ENCODE results near the gene FUT3.
A peak's percentile ranks its signal among the peaks of the same experiment; 100 is the strongest.
"Not testable (repeated sequence)": the region's sequence is repeated elsewhere in the genome, so short reads cannot be mapped to it uniquely, and the experiment has no call there.

Gene FUT3

DNA sequence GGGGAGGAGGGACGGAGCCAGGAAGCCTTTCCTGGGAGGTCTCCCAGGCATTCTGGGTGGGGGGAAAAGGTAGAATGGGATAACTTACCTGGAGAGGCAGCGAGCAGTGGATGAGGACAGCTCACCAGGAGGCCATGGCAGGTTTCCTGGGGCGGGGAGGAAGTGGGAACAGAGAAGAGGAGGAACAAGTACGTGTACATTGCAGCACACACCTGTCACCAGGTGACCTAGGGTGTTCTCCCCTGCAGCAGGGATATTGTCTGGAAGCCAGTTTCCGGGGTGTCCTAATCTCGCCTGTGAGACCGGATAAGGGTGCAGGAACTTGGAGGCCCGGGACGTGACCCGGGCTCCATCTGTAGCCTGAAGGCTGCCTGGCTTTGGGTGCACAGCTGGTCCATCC lies at the start of gene FUT3:
Gene FUT3, minus strand, starts transcription at position 148 of the 400 bp plus-strand sequence.
- no peak for DNase-seq (ENCODE audit: low spot score)

GRCh38 chr19:5900976-5901375 lies 49.7 kb upstream of the FUT3 start:
- no peak for DNase-seq (ENCODE audit: low spot score)

- no peak for DNase-seq (ENCODE audit: low spot score)
Observed at GRCh38 chr19:5899728-5900526, 48.7 kb upstream of the FUT3 start.

DNA sequence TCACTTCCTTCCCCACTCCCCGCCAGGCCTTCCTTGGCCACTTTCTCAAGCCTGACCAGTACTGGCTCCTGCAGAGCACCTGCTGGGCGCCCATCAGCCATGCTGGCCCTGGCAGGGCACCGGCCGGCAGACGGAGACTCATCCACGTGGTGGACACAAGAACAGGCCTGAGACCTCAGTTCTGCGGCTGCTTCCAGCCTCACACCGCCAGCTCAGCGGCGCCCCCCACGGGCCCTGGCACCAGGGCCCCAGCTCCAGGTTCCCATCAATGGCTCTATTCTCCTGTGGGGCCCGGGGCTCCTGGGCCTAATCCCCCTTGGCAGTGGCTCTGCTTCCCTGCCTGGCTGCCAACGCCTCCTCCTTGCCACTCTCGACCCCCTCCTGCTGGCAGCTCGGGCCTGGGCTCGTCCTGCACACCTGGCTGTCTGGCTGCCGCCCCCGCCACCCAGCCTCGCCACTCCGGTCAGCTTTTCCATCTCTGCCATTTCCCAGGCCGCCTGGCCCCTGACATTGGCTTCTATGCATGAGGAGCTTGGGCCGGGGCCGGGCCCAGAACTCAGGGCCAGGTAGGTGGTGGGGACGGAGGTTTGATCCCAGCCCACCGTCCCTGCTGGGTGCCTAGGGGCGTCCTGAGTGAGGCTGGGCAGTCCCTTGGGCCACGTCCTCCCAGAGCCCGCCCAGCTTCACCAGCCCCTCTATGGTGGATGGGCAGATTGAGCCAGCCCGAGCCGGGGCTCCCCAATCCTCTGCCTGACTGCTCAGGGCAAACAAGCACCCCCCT lies 46.1 kb upstream of the FUT3 start:
- no peak for DNase-seq (ENCODE audit: low spot score)

- DNase-seq (ENCODE audit: low spot score): no peak
Observed at GRCh38 chr19:5896365-5897076, 45.3 kb upstream of the FUT3 start.

- DNase-seq (ENCODE audit: low spot score): no peak
Observed at GRCh38 chr19:5895890-5896289, 44.6 kb upstream of the FUT3 start.

DNA sequence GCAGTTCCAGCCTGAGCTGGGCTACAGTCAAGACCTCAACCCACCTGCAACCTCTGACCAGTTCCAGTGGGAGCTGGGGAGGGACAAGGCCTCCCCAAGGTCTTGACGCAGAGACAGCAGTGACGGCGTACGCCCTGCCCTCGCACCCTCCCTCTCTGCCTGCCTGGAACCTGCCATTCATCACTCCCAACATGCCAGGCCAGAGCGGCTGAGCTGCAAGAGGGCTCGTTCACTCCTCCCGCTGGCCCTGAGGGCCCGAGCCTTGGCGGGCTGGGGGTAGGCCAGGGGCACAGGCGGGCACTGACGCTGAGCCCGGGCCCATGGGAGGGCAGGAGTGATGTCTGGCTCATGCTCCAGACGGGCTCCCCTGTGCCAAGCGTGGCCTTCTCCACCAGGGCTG lies 44.2 kb upstream of the FUT3 start:
- DNase-seq (ENCODE audit: low spot score): no peak

- DNase-seq (ENCODE audit: low spot score): no peak
Observed at GRCh38 chr19:5894704-5895349, 43.6 kb upstream of the FUT3 start.

DNA sequence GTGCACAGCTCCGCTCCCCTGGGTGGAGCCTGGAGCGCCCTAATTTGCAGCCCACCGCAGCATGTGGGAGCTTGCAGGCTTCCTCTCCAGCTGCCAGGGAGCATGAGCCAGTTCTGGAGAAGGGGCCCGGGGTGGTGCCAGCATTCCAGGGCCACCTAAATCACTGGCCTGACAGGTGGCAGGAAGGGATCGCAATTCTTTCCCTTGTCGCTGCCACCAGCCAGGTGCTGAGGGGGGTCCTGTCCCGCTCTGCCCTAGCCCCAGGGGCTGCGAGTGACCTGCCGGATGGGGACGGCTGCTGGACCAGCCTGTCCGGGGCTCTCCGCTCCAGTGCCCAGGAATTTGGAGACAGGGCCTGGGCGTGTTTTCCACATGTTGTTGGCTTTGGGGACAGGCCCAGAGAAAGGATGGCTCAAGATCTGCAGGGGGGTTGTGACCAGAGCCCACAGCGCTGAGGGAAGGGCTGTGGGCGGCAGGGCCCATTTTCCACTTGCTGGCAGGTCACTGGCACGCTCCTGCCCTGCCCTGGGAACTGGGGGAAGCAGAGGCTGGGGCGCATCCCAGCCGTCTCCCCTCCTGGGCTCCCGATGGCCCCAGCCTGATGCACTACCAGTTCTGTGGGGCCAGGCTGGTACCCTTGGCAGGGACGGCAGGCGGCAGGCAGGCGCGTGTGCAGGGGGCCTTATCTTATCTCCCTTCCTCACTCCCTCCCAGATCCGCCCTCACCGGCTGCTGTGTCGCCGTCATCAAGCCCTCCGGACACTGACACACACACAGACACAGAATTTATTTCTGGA lies 42.9 kb upstream of the FUT3 start:
- DNase-seq (ENCODE audit: low spot score): no peak

DNA sequence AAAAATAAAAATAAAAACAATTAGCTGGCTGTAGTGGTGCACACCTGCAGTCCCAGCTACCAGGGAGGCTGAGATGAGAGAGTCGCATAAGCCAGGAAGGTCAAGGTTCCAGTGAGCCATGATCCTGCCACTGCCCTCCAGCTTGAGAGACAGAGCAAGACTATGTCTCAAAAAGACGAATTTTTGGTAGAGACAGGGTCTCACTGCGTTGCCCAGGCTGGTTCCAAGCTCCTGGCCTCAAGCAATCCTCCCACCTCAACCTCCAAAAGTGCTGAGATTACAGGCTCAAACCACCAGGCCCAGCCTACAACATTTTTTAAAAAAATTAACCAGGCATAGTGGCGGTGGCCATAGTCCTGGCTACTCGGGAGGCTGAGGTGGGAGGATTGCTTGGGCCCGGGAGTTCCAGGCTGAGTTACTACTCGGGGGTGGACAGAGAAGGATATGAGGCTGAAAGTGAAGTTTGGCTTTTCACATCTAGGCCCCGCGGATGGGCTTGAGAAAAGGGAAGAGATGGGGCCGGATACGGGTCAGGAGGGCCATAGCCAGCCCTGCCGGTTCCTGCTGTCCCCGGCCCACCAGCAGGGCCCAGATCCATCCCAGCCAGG lies 42.2 kb upstream of the FUT3 start:
- no peak for DNase-seq (ENCODE audit: low spot score)

- no peak for DNase-seq (ENCODE audit: low spot score)
Observed at GRCh38 chr19:5892772-5893275, 41.6 kb upstream of the FUT3 start.

DNA sequence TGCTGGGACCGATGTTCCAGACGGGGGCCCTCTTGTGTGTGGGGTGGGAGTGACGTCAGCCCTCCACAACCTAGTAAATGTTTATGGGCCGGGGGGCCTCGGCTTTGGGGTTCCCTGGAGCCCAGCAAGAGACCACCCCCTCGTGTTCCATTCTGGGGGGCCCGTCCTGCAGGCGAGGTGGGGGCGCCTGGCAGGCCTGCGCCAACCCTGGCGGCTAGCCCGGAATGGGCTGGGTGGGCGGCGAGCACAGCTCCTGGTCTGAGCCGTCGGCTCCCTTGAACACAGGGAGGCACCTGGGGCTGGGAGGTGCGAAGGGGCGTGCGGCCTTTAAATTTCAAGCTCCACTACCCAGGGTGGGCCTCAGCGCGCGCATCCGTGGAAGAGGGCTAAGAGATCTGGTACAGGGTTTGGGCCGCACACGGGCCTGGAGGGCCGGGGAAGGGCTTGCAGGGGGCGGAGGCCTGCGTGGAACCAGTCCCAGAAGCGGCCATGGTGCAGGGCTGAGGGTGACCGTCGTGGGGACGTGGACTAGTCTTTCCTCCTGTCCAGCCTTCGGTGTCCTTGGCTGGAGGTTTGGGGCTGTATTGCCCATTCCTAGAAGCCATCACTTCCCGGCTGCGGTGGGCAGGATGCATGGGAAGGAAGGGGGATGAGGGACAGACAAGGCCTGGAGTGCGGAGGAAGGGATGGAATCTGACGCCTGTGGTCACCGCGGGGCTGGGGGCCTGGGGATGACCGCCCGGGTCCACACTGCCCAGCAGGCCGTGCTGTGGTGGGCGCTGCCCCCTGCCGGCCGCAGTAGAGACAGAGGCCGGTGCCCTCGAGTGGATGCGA lies 40.9 kb upstream of the FUT3 start:
- peak; percentile 80 for DNase-seq (ENCODE audit: low spot score)

- DNase-seq (ENCODE audit: low spot score): peak; percentile 46
Observed at GRCh38 chr19:5891572-5891937, 40.3 kb upstream of the FUT3 start.

DNA sequence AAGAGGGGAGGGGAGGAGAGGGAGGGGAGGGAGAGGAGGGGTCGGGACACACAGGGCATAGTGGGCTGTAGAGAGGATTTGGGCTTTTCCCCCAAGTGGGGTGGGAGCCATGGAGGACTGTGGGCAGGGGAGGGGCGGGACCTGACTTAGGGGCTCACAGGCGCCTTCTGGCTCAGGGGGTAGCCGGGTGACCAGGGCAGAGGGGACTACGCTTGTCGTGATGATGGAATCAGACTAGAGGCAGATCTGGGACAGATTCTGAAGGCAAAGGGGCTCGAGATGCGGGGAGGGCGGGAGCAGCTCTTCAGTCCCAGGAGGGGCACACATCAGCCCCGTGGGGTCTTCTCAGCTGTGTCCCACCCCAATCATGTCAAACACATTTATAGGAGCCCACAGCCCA lies 38.9 kb upstream of the FUT3 start:
- DNase-seq (ENCODE audit: low spot score): peak; percentile 47

DNA sequence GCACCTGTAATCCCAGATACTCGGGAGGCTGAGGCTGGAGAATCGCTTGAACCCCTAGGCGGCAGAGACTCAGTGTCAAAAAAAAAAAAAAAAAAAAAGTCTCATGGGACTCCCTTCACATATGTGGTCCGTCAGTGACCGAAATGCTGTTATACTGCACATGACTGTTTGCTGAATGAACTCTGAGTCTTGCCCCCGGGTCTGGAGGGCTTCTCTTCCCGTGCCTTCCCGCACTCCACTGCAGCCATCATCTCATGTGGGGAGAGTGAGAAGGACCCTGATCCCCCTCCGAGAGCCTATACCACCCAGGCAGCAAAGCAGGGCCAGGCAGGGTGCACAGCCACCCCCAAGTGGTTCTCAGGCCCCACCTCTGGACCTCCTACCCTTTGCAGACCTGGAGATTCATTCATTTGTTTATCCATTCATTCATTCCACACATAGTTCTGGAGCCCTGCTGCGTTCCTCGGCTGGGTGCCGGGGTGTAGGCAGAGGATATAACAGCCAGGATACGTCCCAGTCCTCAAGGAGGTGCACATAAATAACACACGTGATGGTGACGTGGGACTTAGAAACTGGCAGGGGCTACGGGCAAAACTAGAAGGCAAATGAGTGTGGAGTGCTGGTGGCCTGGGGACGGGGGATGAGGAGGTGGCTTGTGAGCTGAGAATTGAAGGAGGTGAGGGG lies 38.2 kb upstream of the FUT3 start:
- no peak for DNase-seq (ENCODE audit: low spot score)

DNA sequence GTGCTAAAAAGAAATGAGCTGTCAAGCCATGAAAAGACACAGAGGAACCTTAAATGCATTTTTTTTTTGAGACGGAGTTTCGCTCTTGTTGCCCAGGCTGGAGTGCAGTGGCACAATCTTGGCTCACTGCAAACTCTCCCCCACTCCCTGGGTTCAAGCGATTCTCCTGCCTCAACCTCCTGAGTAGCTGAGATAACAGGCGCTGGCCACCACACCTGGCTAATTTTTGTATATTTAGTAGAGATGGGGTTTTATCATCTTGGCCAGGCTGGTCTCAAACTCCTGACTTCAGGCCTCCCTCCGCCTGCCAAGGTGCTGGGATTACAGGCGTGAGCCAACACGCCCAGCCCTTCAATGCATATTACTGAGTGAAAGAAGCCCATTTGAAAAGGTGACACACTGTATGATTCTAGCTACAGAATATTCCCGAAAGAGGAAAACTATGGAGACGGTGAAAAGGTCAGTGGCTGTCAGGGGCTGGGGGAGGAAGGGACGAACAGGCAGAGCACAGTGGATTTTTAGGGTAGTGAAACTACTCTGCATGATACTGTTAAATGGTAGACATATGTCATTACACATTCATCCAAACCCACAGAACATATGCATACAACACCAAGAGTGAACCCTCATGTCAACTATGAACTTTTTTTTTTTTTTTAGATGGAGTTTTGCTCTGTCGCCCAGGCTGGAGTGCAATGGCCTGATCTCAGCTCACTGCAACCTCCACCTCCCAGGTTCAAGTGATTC lies 33.0 kb upstream of the FUT3 start:
- not testable (repeated sequence) for DNase-seq (ENCODE audit: low spot score)

DNA sequence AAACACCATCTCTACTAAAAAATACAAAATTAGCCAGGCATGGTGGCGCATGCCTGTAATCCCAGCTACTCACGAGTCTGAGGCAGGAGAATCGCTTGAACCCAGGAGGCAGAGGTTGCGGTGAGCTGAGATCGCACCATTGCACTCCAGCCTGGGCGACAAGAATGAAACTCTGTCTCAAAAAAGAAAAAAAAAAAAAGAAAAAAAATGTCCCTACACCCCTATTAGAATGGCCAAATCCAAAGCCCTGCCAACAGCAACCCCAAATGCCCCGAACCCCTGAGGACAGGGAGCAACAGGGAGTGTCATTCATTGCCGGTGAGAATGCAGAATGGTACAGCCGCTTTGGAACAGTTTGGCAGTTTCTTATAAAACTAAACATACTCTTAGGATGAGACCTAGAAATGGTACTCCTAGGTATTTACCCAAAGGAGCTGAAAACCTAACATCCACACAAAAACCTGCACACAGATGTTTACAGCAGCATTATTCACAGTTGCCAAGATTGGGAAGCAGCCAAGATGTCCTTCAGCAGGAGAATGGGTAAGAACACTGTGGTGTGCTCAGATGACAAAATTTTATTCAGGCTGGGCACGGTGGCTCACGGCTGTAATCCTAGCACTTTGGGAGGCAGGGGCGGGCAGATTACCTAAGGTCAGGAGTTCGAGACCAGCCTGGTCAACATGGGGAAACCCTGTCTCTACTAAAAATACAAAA lies 32.1 kb upstream of the FUT3 start:
- DNase-seq (ENCODE audit: low spot score): not testable (repeated sequence)

DNA sequence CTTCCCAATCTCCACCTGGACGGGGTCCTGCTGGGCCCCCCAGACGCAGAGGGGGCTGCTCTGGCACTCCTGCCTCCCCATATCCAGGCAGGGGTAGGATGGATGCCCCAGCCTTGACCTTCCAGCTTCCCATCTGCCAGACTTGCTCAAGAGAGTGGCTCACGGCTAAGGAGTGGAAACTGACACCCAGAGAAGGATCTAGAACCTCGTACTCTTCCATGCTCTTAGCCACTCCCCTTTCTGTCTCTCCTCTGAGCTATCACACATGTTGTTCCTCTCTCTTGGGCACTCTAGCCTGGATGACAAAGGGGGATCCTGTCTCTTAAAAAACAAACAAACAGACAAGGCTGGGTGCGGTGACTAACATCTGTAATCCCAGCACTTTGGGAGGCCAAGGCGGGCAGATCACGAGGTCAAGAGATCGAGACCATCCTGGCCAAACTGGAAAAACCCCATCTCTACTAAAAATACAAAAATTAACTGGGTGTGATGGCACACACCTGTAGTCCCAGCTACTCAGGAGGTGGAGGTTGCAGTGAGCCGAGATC lies 31.2 kb upstream of the FUT3 start:
- no peak for DNase-seq (ENCODE audit: low spot score)

Data from ecto neural progenitor cell (in vitro differentiated cells).